ENCODE results near the gene SCYL1.

DNA sequence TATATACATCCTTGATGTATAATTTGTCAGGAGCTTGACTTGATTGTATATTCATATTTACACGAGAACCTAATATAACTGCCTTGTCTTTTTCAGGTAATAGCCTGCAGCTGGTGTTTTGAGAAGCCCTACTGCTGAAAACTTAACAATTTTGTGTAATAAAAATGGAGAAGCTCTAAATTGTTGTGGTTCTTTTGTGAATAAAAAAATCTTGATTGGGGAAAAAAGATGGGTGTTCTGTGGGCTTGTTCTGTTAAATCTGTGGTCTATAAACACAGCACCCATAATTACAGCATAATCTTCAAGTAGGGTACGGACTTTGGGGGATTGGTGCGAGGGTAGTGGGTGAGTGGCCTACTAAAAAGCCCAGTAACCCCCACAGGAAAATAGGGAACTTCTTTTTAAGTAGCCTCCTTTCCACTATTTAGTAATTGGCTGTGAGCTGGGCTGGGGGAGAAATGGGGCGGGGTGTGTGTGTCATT is 18.6 kb upstream of the SCYL1 start:
- TF ChIP-seq, protein P1, sequence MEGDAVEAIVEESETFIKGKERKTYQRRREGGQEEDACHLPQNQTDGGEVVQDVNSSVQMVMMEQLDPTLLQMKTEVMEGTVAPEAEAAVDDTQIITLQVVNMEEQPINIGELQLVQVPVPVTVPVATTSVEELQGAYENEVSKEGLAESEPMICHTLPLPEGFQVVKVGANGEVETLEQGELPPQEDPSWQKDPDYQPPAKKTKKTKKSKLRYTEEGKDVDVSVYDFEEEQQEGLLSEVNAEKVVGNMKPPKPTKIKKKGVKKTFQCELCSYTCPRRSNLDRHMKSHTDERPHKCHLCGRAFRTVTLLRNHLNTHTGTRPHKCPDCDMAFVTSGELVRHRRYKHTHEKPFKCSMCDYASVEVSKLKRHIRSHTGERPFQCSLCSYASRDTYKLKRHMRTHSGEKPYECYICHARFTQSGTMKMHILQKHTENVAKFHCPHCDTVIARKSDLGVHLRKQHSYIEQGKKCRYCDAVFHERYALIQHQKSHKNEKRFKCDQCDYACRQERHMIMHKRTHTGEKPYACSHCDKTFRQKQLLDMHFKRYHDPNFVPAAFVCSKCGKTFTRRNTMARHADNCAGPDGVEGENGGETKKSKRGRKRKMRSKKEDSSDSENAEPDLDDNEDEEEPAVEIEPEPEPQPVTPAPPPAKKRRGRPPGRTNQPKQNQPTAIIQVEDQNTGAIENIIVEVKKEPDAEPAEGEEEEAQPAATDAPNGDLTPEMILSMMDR (IDR thresholded peaks at IDR 0.05), result no peak
- TF ChIP-seq POLR2A (IDR thresholded peaks at IDR 0.05), result no peak

Measured in body of pancreas (tissue), 4 donors.